ENCODE results near the gene PLP2.

The PLP2 gene

DNA sequence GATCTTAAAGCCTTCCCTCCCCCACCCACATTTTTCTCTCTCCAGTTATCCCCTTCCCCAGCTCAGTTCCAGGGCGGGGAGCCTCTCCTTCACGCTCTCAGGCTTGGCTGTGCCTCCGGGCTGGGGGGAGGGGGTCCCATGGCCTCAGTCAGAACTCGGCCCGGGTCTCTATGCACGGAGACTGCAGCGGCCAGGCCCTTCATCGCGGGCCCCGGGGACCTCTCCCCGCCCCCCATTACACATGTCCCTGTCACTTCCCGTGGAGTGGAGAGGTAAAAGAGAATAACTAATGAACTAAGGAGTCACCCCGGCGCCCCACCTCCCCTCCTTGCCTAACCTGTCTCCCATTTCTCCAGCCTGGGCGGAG lies 15.3 kb downstream of the PLP2 start:
- Histone ChIP-seq H3K36me3 (ENCODE audit: insufficient read depth, low read length) (peaks cover 16% of the 10 kb centered on the region), H3K4me2 (ENCODE audit: low read length) (peak overlapping the region; percentile 94; the same call in 1 of the 2 replicates), H3F3A (ENCODE audit: insufficient read depth, low read length) (no peaks in the 10 kb centered on the region), H3K27ac (ENCODE audit: low read depth, low read length, poor library complexity, severe bottlenecking) (peak overlapping the region; percentile 45), H3K27me3 (ENCODE audit: insufficient read depth, low read length) (no peaks in the 10 kb centered on the region), H3K9ac (ENCODE audit: low read length) (peak overlapping the region; percentile 85; the same call in 1 of the 2 replicates), H3K79me2 (ENCODE audit: insufficient read depth, low read length) (no peaks in the 10 kb centered on the region), H3K4me1 (ENCODE audit: insufficient read depth, low read length, severe bottlenecking) (peaks cover 22% of the 10 kb centered on the region), H2AFZ (ENCODE audit: low read length) (no peak overlapping the region), H4K20me1 (ENCODE audit: insufficient read depth, low read length) (no peaks in the 10 kb centered on the region), H3K4me3 (ENCODE audit: low read depth, low read length, poor library complexity, severe bottlenecking) (no peak overlapping the region), H3K9me2 (ENCODE audit: low read depth, low read length) (no peaks in the 10 kb centered on the region), H3K9me3 (ENCODE audit: low read length) (no peaks in the 10 kb centered on the region)
- no peak for TF ChIP-seq EZH2 (IDR thresholded peaks at IDR 0.05; ENCODE audit: borderline replicate concordance, low read length)
- TF ChIP-seq, protein P1, sequence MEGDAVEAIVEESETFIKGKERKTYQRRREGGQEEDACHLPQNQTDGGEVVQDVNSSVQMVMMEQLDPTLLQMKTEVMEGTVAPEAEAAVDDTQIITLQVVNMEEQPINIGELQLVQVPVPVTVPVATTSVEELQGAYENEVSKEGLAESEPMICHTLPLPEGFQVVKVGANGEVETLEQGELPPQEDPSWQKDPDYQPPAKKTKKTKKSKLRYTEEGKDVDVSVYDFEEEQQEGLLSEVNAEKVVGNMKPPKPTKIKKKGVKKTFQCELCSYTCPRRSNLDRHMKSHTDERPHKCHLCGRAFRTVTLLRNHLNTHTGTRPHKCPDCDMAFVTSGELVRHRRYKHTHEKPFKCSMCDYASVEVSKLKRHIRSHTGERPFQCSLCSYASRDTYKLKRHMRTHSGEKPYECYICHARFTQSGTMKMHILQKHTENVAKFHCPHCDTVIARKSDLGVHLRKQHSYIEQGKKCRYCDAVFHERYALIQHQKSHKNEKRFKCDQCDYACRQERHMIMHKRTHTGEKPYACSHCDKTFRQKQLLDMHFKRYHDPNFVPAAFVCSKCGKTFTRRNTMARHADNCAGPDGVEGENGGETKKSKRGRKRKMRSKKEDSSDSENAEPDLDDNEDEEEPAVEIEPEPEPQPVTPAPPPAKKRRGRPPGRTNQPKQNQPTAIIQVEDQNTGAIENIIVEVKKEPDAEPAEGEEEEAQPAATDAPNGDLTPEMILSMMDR (IDR thresholded peaks at IDR 0.05; ENCODE audit: low read length) = no peak

DNA sequence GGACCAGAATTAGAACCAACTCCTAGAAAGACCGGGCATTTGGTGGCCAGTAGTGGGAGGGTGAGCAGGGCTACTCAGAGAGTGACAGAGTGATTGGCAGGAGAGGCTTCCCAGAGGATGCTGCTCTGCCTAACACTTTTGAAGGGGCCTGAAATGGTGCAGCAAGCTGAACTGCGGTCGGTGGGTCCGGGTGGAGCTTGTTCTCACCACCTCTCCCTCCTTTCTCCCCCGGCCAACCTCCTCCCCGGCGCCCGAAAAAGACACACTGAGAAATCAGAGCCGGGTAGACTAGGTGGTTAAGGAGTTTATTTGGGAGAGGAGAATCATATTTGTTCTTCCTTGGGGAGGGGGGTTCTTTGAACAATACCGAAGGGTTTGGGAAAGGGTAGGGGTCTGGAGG lies 15.8 kb downstream of the PLP2 start:
- H3K79me2 ChIP-seq (ENCODE audit: insufficient read depth, low read length) = no peaks in the 10 kb centered on the region
- no peaks in the 10 kb centered on the region for H4K20me1 ChIP-seq (ENCODE audit: insufficient read depth, low read length)
- H3K27me3 ChIP-seq (ENCODE audit: insufficient read depth, low read length) = no peaks in the 10 kb centered on the region
- H3K9me2 ChIP-seq (ENCODE audit: low read depth, low read length) = no peaks in the 10 kb centered on the region
- H3K4me3 ChIP-seq (ENCODE audit: low read depth, low read length, poor library complexity, severe bottlenecking) = no peak overlapping the region
- H3F3A ChIP-seq (ENCODE audit: insufficient read depth, low read length) = no peaks in the 10 kb centered on the region
- H3K27ac ChIP-seq (ENCODE audit: low read depth, low read length, poor library complexity, severe bottlenecking) = no peak overlapping the region
- peaks cover 27% of the 10 kb centered on the region for H3K4me1 ChIP-seq (ENCODE audit: insufficient read depth, low read length, severe bottlenecking)
- no peak overlapping the region for H2AFZ ChIP-seq (ENCODE audit: low read length)
- H3K36me3 ChIP-seq (ENCODE audit: insufficient read depth, low read length) = peaks cover 12% of the 10 kb centered on the region
- TF ChIP-seq, protein P1 (IDR thresholded peaks at IDR 0.05; ENCODE audit: low read length) = no peak
- TF ChIP-seq EZH2 (IDR thresholded peaks at IDR 0.05; ENCODE audit: borderline replicate concordance, low read length) = no peak
- no peak overlapping the region for H3K4me2 ChIP-seq (ENCODE audit: low read length)
- H3K9me3 ChIP-seq (ENCODE audit: low read length) = no peaks in the 10 kb centered on the region
- no peak overlapping the region for H3K9ac ChIP-seq (ENCODE audit: low read length)

DNA sequence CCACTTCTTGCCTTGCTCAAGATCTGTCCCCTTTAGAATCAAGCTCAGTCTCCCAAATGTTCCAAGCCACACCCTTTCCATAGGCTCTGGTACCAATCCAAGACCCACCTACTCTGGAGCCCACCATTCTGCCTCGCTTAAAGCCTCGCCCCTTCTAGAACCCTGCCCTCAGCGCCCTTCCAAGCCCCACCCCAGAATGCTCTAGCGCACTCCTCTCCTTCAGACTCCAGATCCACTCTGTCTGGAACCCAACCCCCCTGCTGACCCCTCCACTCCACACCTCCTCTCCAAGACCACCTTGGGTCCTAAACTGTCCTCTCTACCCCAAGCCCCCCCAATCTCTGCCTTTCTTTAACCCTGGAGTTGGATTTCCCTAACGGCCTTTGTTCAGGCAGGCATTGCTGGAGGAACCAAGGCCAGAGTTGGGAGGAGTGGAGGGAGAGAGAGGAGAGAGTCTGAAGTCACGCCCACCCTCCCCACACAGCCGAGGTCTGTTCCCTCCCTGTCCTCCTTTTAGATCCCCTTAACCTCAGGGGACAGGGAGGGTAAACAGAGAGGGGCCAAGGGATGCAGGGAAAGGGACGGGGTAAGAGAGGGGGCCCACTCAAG lies 16.9 kb downstream of the PLP2 start:
- Histone ChIP-seq H3K79me2 (ENCODE audit: insufficient read depth, low read length) (no peaks in the 10 kb centered on the region), H4K20me1 (ENCODE audit: insufficient read depth, low read length) (no peaks in the 10 kb centered on the region), H3K4me1 (ENCODE audit: insufficient read depth, low read length, severe bottlenecking) (peaks cover 29% of the 10 kb centered on the region), H3K9me3 (ENCODE audit: low read length) (no peaks in the 10 kb centered on the region), H3K4me2 (ENCODE audit: low read length) (no peak overlapping the region), H2AFZ (ENCODE audit: low read length) (no peak overlapping the region), H3K27me3 (ENCODE audit: insufficient read depth, low read length) (no peaks in the 10 kb centered on the region), H3K36me3 (ENCODE audit: insufficient read depth, low read length) (peaks cover 5% of the 10 kb centered on the region; the same call in 1 of the 2 replicates), H3K9me2 (ENCODE audit: low read depth, low read length) (no peaks in the 10 kb centered on the region), H3K4me3 (ENCODE audit: low read depth, low read length, poor library complexity, severe bottlenecking) (no peak overlapping the region), H3K9ac (ENCODE audit: low read length) (no peak overlapping the region), H3F3A (ENCODE audit: insufficient read depth, low read length) (no peaks in the 10 kb centered on the region), H3K27ac (ENCODE audit: low read depth, low read length, poor library complexity, severe bottlenecking) (no peak overlapping the region)
- TF ChIP-seq, protein P1 (IDR thresholded peaks at IDR 0.05; ENCODE audit: low read length) = no peak
- no peak for TF ChIP-seq EZH2 (IDR thresholded peaks at IDR 0.05; ENCODE audit: borderline replicate concordance, low read length)

Measured in OCI-LY1 (cell line).